Kasumi-1 (cell line): Measurements from ENCODE around the gene CEACAM21.
"Not testable (repeated sequence)": the region's sequence is repeated elsewhere in the genome, so short reads cannot be mapped to it uniquely, and the experiment has no call there.

ENCODE experiments used
- DNase-seq, 2 experiments: peaks; one replicate each; lab custom pipeline; 2025; lab: John Stamatoyannopoulos, UW

CEACAM21 gene

DNA sequence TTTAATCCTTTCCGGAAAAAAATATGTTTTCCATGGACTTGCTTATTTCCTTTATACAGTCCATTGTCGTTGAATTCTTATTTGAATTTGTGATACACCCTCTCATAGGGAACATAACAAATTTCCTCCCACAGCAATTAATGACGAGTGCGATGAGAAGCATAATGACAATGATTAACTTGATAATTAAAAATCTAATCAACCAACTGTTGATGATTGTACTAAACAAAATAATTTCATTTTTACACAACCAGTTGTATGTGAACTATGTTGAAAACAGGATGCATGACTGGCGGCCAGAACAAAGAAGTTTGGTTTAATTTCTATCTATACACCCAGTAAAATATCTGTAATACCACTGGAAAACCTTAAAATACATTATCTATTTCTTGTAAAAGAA, 26.1 kb upstream of the CEACAM21 start:
- no peak for DNase-seq

GRCh38 chr19:41551212-41551610, 24.8 kb upstream of the CEACAM21 start:
- no peak for DNase-seq

GRCh38 chr19:41551711-41552110, 24.3 kb upstream of the CEACAM21 start:
- DNase-seq: no peak

DNA sequence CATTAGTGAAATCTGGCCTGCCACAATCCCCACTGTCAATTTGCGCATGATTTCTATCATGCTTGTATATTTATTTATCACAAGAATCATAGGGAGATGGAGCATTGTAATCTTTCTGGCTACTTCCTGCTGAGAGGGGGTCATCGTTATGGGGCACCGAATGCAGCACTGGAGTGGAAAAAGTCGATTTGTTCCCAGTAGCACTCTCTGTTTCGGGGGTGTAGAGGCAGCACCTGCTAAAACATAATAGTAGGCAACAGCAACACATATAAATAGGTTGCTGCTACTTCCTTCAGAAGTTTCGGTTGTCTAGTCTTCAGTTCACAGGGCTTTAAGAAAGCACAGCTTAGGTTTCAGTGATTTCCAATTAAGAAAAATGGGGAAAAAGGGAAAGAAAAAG, 23.4 kb upstream of the CEACAM21 start:
- no peak for DNase-seq

GRCh38 chr19:41553804-41554203, 22.2 kb upstream of the CEACAM21 start:
- no peak for DNase-seq

DNA sequence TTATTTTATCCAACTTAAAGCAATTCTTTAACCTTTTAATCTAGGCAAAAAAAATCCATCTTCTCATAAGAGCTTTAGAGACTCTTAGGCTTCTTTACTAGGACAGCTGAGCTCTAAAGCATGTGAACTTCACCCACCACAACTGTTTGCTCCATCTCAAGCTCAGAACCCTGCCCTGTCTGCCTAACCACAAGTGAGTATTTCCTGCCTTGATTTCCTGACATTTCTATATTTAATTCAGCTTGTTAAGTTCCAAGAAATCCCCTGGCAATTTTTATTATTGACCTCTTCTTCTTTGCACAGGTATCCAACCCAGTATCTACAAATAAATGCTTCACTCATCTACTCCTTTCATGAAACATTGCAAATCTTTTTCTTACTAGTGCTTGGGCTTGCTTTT, 21.1 kb upstream of the CEACAM21 start:
- DNase-seq: peak; percentile 85 to 87

DNA sequence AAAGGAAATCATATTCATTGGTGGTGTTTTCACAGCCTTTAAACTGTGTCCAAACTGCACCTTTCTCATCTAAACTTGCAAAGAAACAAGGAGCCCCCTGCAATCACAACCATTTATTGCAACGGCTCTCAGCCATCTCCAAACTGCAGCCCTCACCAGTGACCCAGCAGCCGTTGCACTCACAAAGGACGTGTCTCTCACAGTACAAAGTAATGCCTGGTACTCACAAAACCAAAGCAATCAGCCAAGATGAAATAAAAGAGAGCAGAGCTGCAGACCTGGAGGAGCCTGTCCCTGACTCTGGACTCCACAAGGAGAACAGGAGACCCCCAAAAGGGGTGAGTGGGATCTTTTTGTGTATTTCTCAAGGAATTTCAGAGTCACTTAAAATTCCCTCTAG, 20.2 kb upstream of the CEACAM21 start:
- no peak for DNase-seq

GRCh38 chr19:41563854-41564514, 12.0 kb upstream of the CEACAM21 start:
- DNase-seq: no peak

DNA sequence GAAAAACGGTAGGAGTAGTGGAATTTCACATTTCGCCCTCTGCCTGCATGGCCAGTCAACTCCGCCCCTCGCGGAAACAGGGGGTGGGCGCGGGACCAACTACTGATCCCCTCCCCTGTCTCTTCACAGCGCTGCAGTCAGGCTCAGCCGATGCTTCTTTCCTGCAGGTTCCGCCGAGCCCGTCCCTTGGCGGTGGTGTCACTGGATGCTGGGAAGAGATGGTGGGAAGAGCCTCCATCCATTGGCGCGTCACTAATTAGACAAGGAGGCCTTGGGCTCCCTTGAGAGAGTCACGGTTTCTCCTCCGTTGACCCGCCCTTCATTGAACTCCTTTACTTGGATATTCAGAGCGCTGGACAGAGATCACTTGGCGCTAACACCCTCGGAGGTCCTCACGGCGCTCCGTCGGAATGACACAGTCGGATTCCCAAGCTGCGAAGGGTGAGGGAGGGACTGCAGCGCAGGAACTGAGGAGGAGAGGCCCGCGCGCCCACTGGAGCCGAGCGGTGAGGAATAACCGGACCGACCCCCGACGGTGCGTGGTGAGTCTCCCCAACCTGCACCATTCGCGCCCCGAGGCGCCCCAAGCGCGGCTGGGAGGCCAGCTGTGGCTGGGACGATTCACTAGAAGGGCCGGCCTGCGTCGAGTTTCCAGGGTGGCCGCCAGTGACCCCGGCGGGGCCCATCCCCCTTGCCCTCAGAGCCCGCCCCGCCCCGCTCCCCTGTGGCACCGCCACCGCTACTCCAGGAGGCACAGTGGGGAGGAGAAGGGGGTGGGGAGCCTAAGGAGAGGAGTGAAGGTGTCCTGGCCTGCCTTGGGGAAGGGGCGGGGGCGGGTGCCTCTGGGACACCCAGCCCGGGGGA, 11.2 kb upstream of the CEACAM21 start:
- DNase-seq: no peak

DNA sequence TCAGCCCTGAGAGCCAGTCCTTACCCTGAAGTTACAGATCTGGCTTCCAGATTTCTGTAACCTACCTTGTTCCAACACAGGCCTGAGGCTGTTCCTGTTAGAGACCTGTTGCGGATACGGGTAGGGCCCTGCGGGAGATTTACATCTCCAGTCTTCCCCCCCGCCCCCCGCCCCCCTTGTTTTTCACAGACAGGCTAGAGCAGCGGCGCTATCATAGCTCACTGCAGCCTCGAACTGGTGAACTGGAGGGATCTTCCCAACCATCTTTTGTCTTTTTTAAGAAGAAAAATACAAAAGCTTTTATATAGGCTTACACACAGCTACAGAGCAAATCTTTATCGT, 10.6 kb upstream of the CEACAM21 start:
- DNase-seq: no peak

DNA sequence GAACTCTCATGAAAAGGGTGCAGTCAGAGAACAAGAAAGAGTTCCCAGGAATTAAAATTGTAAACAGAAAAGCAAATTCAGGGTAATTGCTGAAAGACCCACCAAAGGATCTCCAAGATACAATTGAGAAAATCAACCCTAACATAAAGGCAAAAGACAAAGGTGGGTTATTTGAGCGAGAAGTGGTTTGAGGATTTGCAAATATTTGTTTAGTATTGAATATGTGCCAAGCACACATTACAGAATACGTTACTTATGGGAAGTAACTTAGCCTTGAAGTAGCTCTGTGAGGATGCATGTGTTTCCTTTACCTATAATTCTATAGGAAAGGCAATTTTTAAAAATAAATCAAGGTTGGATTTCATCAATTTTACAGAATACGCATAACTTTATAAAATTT, 10.0 kb upstream of the CEACAM21 start:
- DNase-seq: no peak

GRCh38 chr19:41569481-41570150, 6.3 kb upstream of the CEACAM21 start:
- no peak for DNase-seq

DNA sequence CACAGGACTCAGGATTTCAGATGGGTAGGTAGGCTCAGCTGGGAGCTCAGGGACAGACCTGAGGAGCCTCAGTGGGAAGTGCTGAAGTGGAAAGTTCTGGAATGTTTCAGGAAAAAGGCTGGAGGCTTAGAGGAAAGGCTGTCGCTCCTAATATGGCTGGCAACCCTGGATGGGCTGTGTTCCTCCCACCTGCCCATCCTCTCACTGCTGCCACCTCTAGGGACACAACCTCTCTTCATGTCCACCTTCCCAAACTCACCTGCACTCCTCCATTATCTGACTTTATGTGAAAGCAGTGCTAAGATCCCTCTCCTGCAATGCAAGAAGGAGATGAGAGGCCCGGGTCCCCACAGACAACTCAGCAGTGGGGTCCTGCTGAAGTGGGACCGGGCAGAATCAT, 5.8 kb upstream of the CEACAM21 start:
- no peak for DNase-seq

DNA sequence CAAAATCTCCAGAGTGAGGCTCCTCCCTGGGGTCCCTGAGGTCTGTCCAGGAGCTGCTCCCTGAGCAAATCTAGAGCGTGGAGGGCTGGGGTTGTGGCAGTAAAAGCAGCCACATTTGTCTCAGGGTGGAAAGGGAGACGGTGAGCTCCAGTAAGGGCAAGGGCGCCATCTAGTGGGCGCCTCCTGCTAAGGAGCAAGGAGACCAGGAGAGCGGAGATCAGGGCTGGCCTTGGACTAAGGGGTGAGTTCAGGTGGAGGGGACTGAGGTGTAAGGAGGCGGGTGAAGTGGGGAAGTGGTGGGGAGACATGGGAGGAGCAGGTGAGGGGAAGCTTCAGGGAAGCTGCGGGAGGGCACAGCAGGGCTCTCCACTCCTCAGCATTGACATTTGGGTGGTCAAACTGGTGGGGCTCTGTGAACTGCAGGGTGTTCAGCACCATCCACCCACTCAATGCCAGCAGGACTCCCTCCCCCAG, 5.3 kb upstream of the CEACAM21 start:
- DNase-seq: peak; percentile 85 to 93

- no peak for DNase-seq
Measured at GRCh38 chr19:41577144-41577830, 1.3 kb downstream of the CEACAM21 start.

DNA sequence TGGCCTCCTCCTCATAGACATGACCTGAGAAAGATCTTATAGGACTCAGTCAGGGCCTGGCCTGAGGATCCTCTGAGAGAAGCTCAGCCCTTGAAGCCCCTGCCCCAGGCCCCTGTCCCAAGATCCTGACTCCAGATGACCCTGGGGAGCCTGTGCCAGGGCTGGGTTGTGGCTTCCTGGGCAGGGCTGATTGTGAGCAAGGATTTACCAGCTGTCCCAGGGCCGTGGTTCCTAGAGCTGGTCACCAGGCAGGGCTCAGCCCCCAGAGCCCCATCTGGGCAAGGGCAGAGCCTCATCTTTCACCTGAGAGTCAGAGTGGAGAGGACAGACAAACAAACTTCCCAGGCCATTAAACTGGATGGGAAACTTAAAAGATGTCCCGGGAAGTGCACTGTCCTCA, 1.9 kb downstream of the CEACAM21 start:
- DNase-seq: no peak

GRCh38 chr19:41578886-41579285, 2.9 kb downstream of the CEACAM21 start:
- no peak for DNase-seq

- not testable (repeated sequence) for DNase-seq
Measured at GRCh38 chr19:41581068-41581467, 5.1 kb downstream of the CEACAM21 start.

GRCh38 chr19:41582577-41583182, 6.7 kb downstream of the CEACAM21 start:
- not testable (repeated sequence) for DNase-seq

DNA sequence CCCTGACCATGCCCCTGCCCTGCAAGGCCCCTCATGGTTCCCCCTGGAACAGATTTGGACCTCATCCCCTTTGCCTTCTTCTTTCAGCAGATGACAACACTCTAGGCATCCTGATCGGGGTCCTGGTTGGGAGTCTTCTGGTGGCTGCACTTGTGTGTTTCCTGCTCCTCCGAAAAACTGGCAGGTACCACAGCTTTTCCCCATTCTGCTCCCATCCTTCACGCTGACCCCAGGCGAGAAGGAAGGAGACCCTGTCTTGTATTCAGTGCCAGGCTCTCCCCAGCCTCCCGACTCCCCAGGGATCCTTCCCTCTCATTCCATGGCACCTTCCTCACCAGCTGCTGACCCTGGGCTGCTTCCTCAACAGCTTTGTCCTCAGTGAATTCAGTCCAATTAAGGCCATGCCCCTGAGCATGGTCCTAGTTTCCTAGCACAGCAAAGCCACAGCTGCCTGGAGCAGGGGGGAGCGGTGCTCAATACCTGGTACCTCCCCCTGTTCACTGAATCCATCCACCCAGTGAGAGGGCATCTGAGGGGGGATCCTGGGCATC, 8.4 kb downstream of the CEACAM21 start:
- no peak for DNase-seq

- no peak for DNase-seq
Measured at GRCh38 chr19:41584931-41585330, 9.0 kb downstream of the CEACAM21 start.

DNA sequence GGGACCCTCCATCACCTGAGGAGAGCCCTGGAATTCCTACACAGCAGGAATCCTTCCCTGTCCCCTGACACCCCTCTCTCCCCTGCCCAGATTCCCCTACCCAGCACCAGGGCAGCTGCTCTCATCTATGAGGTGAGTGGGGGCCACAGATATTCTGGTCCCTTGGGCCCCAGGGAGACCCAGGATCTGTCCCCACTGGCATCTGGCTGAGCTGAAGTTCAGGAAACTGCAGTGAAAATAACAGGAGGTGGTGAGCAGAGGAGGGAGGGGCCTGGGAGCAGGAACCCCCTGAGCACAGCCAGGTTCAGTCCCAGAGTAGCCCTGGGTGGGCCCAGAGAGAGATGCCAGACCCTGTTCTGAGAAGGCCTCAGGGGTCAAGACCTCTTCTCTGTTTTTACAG, 10.1 kb downstream of the CEACAM21 start:
- no peak for DNase-seq
